ENCODE results near the gene PDLIM1.

PDLIM1 gene

DNA sequence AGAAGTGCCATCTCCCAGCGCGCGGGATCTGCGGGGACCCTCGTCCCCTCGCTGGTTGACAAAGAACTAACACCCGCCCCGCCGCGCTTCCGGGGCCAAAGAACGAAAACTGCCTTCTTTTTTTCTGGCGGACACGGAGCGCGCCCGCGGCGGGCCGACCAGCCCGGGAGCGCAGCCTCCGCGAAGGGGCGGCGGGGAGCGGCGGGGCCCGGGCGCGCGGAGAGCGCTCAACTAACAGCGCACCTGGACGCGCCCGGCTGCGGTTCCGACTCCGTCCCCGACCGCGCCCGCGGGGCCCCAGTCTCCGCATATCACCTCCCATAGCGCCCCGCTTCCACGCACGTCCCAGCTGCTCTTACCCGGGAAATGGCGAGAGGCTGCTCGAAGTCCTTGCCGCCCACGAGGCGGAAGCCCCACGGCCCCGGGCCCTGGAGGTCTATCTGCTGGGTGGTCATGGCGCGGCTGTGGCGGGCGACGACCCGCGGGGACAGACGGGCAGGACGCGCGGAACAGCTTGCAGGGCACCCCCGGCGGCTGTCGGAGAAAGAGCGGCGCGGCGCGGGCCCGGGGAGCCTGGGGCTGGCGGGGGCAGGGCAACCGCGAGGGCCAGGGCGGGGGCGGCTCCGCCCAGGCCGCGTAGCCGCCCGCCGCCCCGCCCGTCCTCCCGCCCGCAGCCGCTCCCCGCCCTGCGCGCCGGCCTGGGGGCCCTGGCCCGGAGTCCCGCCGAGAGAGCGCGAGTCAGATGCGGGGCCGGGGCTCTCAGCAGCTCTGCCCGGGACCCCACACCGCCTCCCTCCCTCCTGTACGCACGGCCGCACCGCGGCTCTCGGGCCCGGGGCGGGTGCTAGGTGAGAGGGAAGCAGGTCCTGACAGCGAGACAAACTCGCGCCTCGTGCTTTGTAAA is at the start of gene PDLIM1:
PDLIM1 (minus strand) TSS at position 543 of the 904 bp plus-strand sequence; CDS start at position 455, 88 bp downstream.
- Histone ChIP-seq H2AFZ (ENCODE audit: low read depth, low read length) (peak within 1 kb of the TSS; percentile 94), H3K27me3 (ENCODE audit: insufficient read depth, low read length) (peaks cover 52% of the 10 kb centered on the region), H3K9me3 (ENCODE audit: low read length) (peaks cover 2% of the 10 kb centered on the region), H3K4me1 (ENCODE audit: insufficient read depth, low read length) (peaks cover 3% of the 10 kb centered on the region), H3K4me3 (ENCODE audit: low read length) (peak within 1 kb of the TSS; percentile 52), H3K36me3 (ENCODE audit: insufficient read depth, low read length) (no peaks in the 10 kb centered on the region)

GRCh38 chr10:95339863-95340262 is 49.1 kb upstream of the PDLIM1 start:
- peaks cover 4% of the 10 kb centered on the region for H3K36me3 ChIP-seq (ENCODE audit: insufficient read depth, low read length)
- no peaks in the 10 kb centered on the region for H3K4me1 ChIP-seq (ENCODE audit: insufficient read depth, low read length)
- no peak overlapping the region for H3K4me3 ChIP-seq (ENCODE audit: low read length)
- no peak overlapping the region for H2AFZ ChIP-seq (ENCODE audit: low read depth, low read length)
- H3K9me3 ChIP-seq (ENCODE audit: low read length) = no peaks in the 10 kb centered on the region
- H3K27me3 ChIP-seq (ENCODE audit: insufficient read depth, low read length) = no peaks in the 10 kb centered on the region

- Histone ChIP-seq H3K36me3 (ENCODE audit: insufficient read depth, low read length) (peaks cover 4% of the 10 kb centered on the region), H3K4me1 (ENCODE audit: insufficient read depth, low read length) (no peaks in the 10 kb centered on the region), H2AFZ (ENCODE audit: low read depth, low read length) (no peak overlapping the region), H3K27me3 (ENCODE audit: insufficient read depth, low read length) (no peaks in the 10 kb centered on the region), H3K4me3 (ENCODE audit: low read length) (no peak overlapping the region), H3K9me3 (ENCODE audit: low read length) (no peaks in the 10 kb centered on the region)
Observed at GRCh38 chr10:95337423-95338160, 46.8 kb upstream of the PDLIM1 start.

DNA sequence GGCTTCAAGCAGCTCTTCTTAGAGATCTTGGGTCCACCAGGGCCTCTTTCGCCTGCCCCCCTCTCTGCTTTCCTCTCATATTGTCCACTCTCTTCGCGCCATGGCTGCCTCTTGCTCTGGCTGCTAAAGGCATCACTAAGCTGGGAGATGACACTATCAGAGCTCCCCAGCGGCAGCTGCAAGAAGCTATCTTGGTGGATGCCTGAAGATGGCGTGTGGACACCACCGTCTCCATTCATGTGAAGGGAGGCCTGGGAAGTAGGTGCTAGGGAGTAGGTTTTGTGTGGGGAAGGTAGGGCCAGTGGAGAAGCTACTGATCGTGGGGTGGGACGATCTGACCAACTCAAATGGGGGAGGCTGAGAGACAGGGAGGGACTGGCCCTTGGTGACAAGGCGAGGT is 45.9 kb upstream of the PDLIM1 start:
- Histone ChIP-seq H3K27me3 (ENCODE audit: insufficient read depth, low read length) (no peaks in the 10 kb centered on the region), H3K36me3 (ENCODE audit: insufficient read depth, low read length) (peaks cover 4% of the 10 kb centered on the region), H3K4me1 (ENCODE audit: insufficient read depth, low read length) (no peaks in the 10 kb centered on the region), H3K4me3 (ENCODE audit: low read length) (no peak overlapping the region), H2AFZ (ENCODE audit: low read depth, low read length) (no peak overlapping the region), H3K9me3 (ENCODE audit: low read length) (no peaks in the 10 kb centered on the region)

GRCh38 chr10:95335933-95336699 is 45.3 kb upstream of the PDLIM1 start:
- Histone ChIP-seq H3K27me3 (ENCODE audit: insufficient read depth, low read length) (no peaks in the 10 kb centered on the region), H3K9me3 (ENCODE audit: low read length) (no peaks in the 10 kb centered on the region), H2AFZ (ENCODE audit: low read depth, low read length) (no peak overlapping the region), H3K4me3 (ENCODE audit: low read length) (no peak overlapping the region), H3K4me1 (ENCODE audit: insufficient read depth, low read length) (no peaks in the 10 kb centered on the region), H3K36me3 (ENCODE audit: insufficient read depth, low read length) (peaks cover 4% of the 10 kb centered on the region)

GRCh38 chr10:95334805-95335144 is 44.0 kb upstream of the PDLIM1 start:
- Histone ChIP-seq H2AFZ (ENCODE audit: low read depth, low read length) (no peak overlapping the region), H3K9me3 (ENCODE audit: low read length) (no peaks in the 10 kb centered on the region), H3K4me3 (ENCODE audit: low read length) (no peak overlapping the region), H3K4me1 (ENCODE audit: insufficient read depth, low read length) (no peaks in the 10 kb centered on the region), H3K36me3 (ENCODE audit: insufficient read depth, low read length) (peaks cover 4% of the 10 kb centered on the region), H3K27me3 (ENCODE audit: insufficient read depth, low read length) (no peaks in the 10 kb centered on the region)

DNA sequence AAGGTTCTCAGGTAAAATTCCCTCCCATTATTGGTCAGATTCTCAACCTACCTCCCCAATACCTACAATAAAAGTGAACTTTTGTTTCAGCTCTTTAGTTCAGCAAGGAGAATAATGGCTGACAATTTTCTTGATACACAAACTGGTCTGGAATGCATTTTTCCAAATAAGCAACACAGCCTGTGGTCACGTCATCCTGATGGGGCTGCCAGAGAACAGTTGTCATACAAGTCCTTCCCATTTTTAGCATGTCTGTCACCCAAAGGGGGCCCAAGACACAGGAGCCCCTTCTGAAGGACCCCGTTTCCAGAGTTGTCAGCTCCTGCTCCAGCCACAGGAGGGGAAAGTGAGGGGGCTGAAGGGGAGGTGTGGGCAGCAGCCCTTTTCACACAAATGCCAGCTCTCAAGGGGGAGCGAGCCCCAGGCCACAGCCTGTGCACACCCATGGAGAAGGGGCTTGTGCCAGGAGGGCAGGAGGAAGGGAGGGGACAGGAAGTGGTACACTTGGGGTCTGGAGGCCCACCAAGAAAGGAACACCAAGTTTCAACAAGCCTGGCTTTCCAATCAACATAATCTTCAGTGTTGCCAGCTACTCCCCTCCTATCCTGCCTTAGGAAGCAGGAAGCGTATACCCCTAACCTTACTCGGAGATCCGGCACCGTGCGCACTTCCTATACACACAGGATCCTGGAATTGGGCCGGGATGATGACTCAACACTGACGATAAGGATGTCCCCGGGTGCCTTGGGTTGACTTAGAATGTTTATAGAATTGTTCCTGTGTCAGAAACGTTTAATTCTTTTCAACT is 43.4 kb upstream of the PDLIM1 start:
- H3K4me3 ChIP-seq (ENCODE audit: low read length) = no peak overlapping the region
- H3K4me1 ChIP-seq (ENCODE audit: insufficient read depth, low read length) = no peaks in the 10 kb centered on the region
- H3K9me3 ChIP-seq (ENCODE audit: low read length) = no peaks in the 10 kb centered on the region
- H3K36me3 ChIP-seq (ENCODE audit: insufficient read depth, low read length) = peaks cover 3% of the 10 kb centered on the region
- H2AFZ ChIP-seq (ENCODE audit: low read depth, low read length) = no peak overlapping the region
- no peaks in the 10 kb centered on the region for H3K27me3 ChIP-seq (ENCODE audit: insufficient read depth, low read length)

DNA sequence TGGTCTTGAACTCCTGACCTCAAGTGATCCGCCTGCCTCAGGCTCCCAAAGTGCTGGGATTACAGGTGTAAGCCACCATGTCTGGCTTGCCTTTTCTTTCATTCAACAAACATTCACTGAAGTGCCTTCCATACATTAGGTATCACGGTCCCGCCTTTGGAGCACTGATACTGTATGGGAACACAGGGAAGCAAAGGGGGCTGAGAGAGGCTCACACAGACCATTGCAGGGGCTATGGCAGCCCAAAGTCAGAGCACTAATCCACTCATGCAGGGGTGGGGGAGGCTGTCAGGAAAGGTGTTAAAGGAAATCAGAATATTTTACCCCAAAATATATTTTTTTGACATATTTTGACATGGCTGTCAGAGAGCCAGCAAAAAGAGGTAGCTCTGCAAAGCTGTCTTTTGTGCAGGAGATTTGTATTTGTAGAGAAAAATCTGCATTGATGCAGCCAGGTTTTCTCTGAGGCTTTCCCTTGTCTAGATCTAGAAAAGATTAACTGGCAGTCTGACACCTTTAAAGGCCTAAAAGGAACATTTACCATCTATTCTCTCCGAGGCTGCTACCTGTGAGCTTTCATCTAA is 42.0 kb upstream of the PDLIM1 start:
- no peaks in the 10 kb centered on the region for H3K9me3 ChIP-seq (ENCODE audit: low read length)
- H3K27me3 ChIP-seq (ENCODE audit: insufficient read depth, low read length) = no peaks in the 10 kb centered on the region
- no peak overlapping the region for H3K4me3 ChIP-seq (ENCODE audit: low read length)
- no peaks in the 10 kb centered on the region for H3K4me1 ChIP-seq (ENCODE audit: insufficient read depth, low read length)
- H3K36me3 ChIP-seq (ENCODE audit: insufficient read depth, low read length) = no peaks in the 10 kb centered on the region
- H2AFZ ChIP-seq (ENCODE audit: low read depth, low read length) = no peak overlapping the region

- Histone ChIP-seq H3K27me3 (ENCODE audit: insufficient read depth, low read length) (no peaks in the 10 kb centered on the region), H3K4me3 (ENCODE audit: low read length) (no peak overlapping the region), H3K9me3 (ENCODE audit: low read length) (no peaks in the 10 kb centered on the region), H3K36me3 (ENCODE audit: insufficient read depth, low read length) (no peaks in the 10 kb centered on the region), H3K4me1 (ENCODE audit: insufficient read depth, low read length) (no peaks in the 10 kb centered on the region), H2AFZ (ENCODE audit: low read depth, low read length) (no peak overlapping the region)
Observed at GRCh38 chr10:95331596-95332130, 40.9 kb upstream of the PDLIM1 start.

- Histone ChIP-seq H3K36me3 (ENCODE audit: insufficient read depth, low read length) (no peaks in the 10 kb centered on the region), H3K27me3 (ENCODE audit: insufficient read depth, low read length) (no peaks in the 10 kb centered on the region), H3K4me1 (ENCODE audit: insufficient read depth, low read length) (no peaks in the 10 kb centered on the region), H3K4me3 (ENCODE audit: low read length) (no peak overlapping the region), H2AFZ (ENCODE audit: low read depth, low read length) (no peak overlapping the region), H3K9me3 (ENCODE audit: low read length) (no peaks in the 10 kb centered on the region)
Observed at GRCh38 chr10:95330966-95331453, 40.2 kb upstream of the PDLIM1 start.

DNA sequence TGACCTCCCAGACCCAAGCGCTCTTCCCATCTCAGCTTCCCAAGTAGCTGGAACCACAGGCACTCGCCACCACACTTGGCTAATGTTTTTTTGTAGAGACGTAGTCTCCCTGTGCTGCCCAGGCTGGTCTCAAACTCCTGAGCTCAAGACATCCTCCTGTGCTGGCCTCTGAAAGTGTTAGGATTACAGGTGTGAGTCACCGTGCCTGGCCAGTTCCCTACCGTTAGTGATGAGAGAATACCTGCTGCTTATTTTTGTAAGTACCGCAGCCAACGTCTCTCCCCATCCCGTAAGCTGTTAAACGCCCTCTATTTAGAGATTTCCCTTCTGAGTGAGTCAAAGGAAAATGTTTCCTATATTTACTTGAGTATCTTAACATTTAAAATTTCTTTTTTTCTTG is 38.5 kb upstream of the PDLIM1 start:
- H3K27me3 ChIP-seq (ENCODE audit: insufficient read depth, low read length) = no peaks in the 10 kb centered on the region
- no peaks in the 10 kb centered on the region for H3K9me3 ChIP-seq (ENCODE audit: low read length)
- no peaks in the 10 kb centered on the region for H3K36me3 ChIP-seq (ENCODE audit: insufficient read depth, low read length)
- no peak overlapping the region for H2AFZ ChIP-seq (ENCODE audit: low read depth, low read length)
- no peak overlapping the region for H3K4me3 ChIP-seq (ENCODE audit: low read length)
- no peaks in the 10 kb centered on the region for H3K4me1 ChIP-seq (ENCODE audit: insufficient read depth, low read length)

GRCh38 chr10:95328013-95328412 is 37.2 kb upstream of the PDLIM1 start:
- no peaks in the 10 kb centered on the region for H3K36me3 ChIP-seq (ENCODE audit: insufficient read depth, low read length)
- H3K4me3 ChIP-seq (ENCODE audit: low read length) = no peak overlapping the region
- no peaks in the 10 kb centered on the region for H3K27me3 ChIP-seq (ENCODE audit: insufficient read depth, low read length)
- H3K4me1 ChIP-seq (ENCODE audit: insufficient read depth, low read length) = no peaks in the 10 kb centered on the region
- H2AFZ ChIP-seq (ENCODE audit: low read depth, low read length) = no peak overlapping the region
- no peaks in the 10 kb centered on the region for H3K9me3 ChIP-seq (ENCODE audit: low read length)

Data from neuron (in vitro differentiated cells).